Endodermal cell (in vitro differentiated cells): ENCODE data around the gene SERBP1. TPM values are rescaled to one million over a fixed set of nuclear protein-coding genes. Genes with fewer than 3 reads are reported as not detected.

Experiments used
- DNase-seq: peaks from one replicate; pipeline ENCODE4 v3.0.0-alpha.2; 2017
- H3K27ac ChIP-seq: 2 replicates; pipeline ENCODE4 v1.5.1; 2013; ENCODE audit warnings: mild to moderate bottlenecking, low read depth, low read length, moderate library complexity
- H3K27me3 ChIP-seq: 2 replicates; pipeline ENCODE4 v1.6.1; 2013; ENCODE audit warnings: mild to moderate bottlenecking, low read length, moderate library complexity; ENCODE audit not compliant: insufficient read depth, control insufficient read depth, poor library complexity, severe bottlenecking
- H3K36me3 ChIP-seq: 2 replicates; pipeline ENCODE4 v1.7.0; 2013; ENCODE audit warnings: mild to moderate bottlenecking, low read length, moderate library complexity; ENCODE audit not compliant: control insufficient read depth, insufficient read depth
- H3K4me1 ChIP-seq: one replicate; pipeline ENCODE4 v1.7.0; 2013; ENCODE audit warnings: low read length; ENCODE audit not compliant: control insufficient read depth, insufficient read depth
- H3K4me3 ChIP-seq: 2 replicates; pipeline ENCODE4 v1.5.1; 2013; ENCODE audit warnings: mild to moderate bottlenecking, low read length, moderate library complexity
- H3K9ac ChIP-seq: 2 replicates; pipeline ENCODE4 v1.6.1; 2013; ENCODE audit warnings: mild to moderate bottlenecking, low read length, moderate library complexity; ENCODE audit not compliant: poor library complexity, severe bottlenecking; ENCODE audit errors: extremely low read depth
- H3K9me3 ChIP-seq: 2 replicates; pipeline ENCODE4 v1.6.1; 2013; ENCODE audit warnings: mild to moderate bottlenecking, low read length, moderate library complexity; ENCODE audit not compliant: control insufficient read depth
- H3K27ac Mint-ChIP-seq: 2 replicates; pipeline ENCODE4 v1.8.0; 2020; ENCODE audit warnings: mixed read lengths
- H3K27me3 Mint-ChIP-seq: 2 replicates; pipeline ENCODE4 v1.8.0; 2021; ENCODE audit warnings: mild to moderate bottlenecking, mixed read lengths; ENCODE audit not compliant: insufficient read depth
- H3K36me3 Mint-ChIP-seq: 2 replicates; pipeline ENCODE4 v1.8.0; 2020; ENCODE audit warnings: low read depth, mixed read lengths
- H3K4me1 Mint-ChIP-seq: 2 replicates; pipeline ENCODE4 v1.8.0; 2020; ENCODE audit warnings: mixed read lengths
- H3K4me3 Mint-ChIP-seq: 2 replicates; pipeline ENCODE4 v1.8.0; 2020; ENCODE audit warnings: mild to moderate bottlenecking, moderate library complexity, mixed read lengths
- H3K9me3 Mint-ChIP-seq: 2 replicates; pipeline ENCODE4 v1.8.0; 2020; ENCODE audit warnings: mild to moderate bottlenecking, mixed read lengths
- CTCF ChIP-seq: fragments of 200-600 bp; sonication (generic); conservative IDR thresholded peaks from 2 replicates; pipeline ENCODE4 v1.5.0; 2021; ENCODE audit warnings: antibody characterized with exemption, mild to moderate bottlenecking
- WGBS, 2 experiments: methylation state at CpG; one replicate each; pipeline versions ENCODE4 v1.1.5 to v1.1.7; 2013; ENCODE audit warnings: missing lambda C conversion rate in 2 of 2, mixed read lengths in 1 of 2; ENCODE audit not compliant: insufficient coverage in 1 of 2, insufficient read length in 1 of 2; 5-methylcytosine and 5-hydroxymethylcytosine counted together
- total RNA-seq, 2 donors: library from RNA; stranded (reverse); fragmentation: NEBNext Ultra II Directional in 1 of 2; extraction: Animal tissue kit (Norgen Biotek cat#: 25700) in 1 of 2; gene quantifications; 2 replicates in 1 of 2; 3 replicates in 1 of 2; pipeline ENCODE4 v1.2.1, GENCODE V29; 2021

Gene SERBP1
- total RNA-seq, 2 donors from 2014 or later, result 312 to 331 TPM

- H3K27ac Mint-ChIP-seq, result no peak overlapping the region
- Histone ChIP-seq H3K36me3 (peaks cover 15% of the 10 kb centered on the region), H3K9me3 (no peaks in the 10 kb centered on the region), H3K9ac (no peak overlapping the region), H3K4me3 (no peak overlapping the region), H3K27me3 (no peaks in the 10 kb centered on the region), H3K4me1 (no peaks in the 10 kb centered on the region), H3K27ac (no peak overlapping the region)
- H3K4me3 Mint-ChIP-seq, result no peak overlapping the region
- H3K4me1 Mint-ChIP-seq, result peaks cover 23% of the 10 kb centered on the region
- WGBS, 2 experiments, result 96 to 100% methylated on average over 4 of the region's 4 CpGs
- peaks cover 7% of the 10 kb centered on the region for H3K36me3 Mint-ChIP-seq
- DNase-seq, result no peak
- no peak for TF ChIP-seq CTCF
- H3K27me3 Mint-ChIP-seq, result peaks cover 2% of the 10 kb centered on the region
- no peaks in the 10 kb centered on the region for H3K9me3 Mint-ChIP-seq
Observed at GRCh38 chr1:67394548-67394947, 35.7 kb downstream of the SERBP1 start.

- Histone ChIP-seq H3K4me1 (no peaks in the 10 kb centered on the region), H3K9me3 (no peaks in the 10 kb centered on the region), H3K36me3 (peaks cover 15% of the 10 kb centered on the region), H3K27me3 (no peaks in the 10 kb centered on the region), H3K9ac (no peak overlapping the region), H3K4me3 (no peak overlapping the region), H3K27ac (no peak overlapping the region)
- no peak for DNase-seq
- H3K27ac Mint-ChIP-seq, result no peak overlapping the region
- peaks cover 7% of the 10 kb centered on the region for H3K36me3 Mint-ChIP-seq
- H3K27me3 Mint-ChIP-seq, result peaks cover 2% of the 10 kb centered on the region
- peaks cover 25% of the 10 kb centered on the region for H3K4me1 Mint-ChIP-seq
- no peaks in the 10 kb centered on the region for H3K9me3 Mint-ChIP-seq
- 94 to 96% methylated on average over 3 of the region's 3 CpGs for WGBS, 2 experiments
- no peak overlapping the region for H3K4me3 Mint-ChIP-seq
- TF ChIP-seq CTCF, result no peak
Observed at GRCh38 chr1:67393737-67394136, 36.5 kb downstream of the SERBP1 start.

- no peak for DNase-seq
- Mint-ChIP-seq H3K9me3 (no peaks in the 10 kb centered on the region), H3K4me3 (no peak overlapping the region), H3K4me1 (peaks cover 25% of the 10 kb centered on the region), H3K36me3 (peaks cover 6% of the 10 kb centered on the region), H3K27me3 (peaks cover 2% of the 10 kb centered on the region), H3K27ac (peak overlapping the region; percentile 76)
- H3K36me3 ChIP-seq, result peaks cover 15% of the 10 kb centered on the region
- no peak overlapping the region for H3K9ac ChIP-seq
- no peak overlapping the region for H3K4me3 ChIP-seq
- H3K4me1 ChIP-seq, result no peaks in the 10 kb centered on the region
- H3K27ac ChIP-seq, result no peak overlapping the region
- H3K9me3 ChIP-seq, result no peaks in the 10 kb centered on the region
- 88 to 93% methylated on average over 12 of the region's 12 CpGs for WGBS, 2 experiments
- TF ChIP-seq CTCF, result no peak
- no peaks in the 10 kb centered on the region for H3K27me3 ChIP-seq
Observed at GRCh38 chr1:67393240-67393639, 37.0 kb downstream of the SERBP1 start.
